Chondrocyte (in vitro differentiated cells): ENCODE data around the gene PELI1. TPM values are rescaled to one million over a fixed set of nuclear protein-coding genes. Genes with fewer than 3 reads are reported as not detected.

Experiments
- DNase-seq: peaks from one replicate; pipeline ENCODE4 v3.0.0; 2021; ENCODE audit warnings: mixed read lengths, low spot score
- H3K27ac Mint-ChIP-seq: one replicate; pipeline ENCODE4 v1.8.0; 2021; ENCODE audit warnings: mild to moderate bottlenecking, moderate library complexity, mixed read lengths; ENCODE audit not compliant: unreplicated experiment
- H3K27me3 Mint-ChIP-seq: 2 replicates; pipeline ENCODE4 v1.8.0; 2021; ENCODE audit warnings: low read depth, mixed read lengths
- H3K36me3 Mint-ChIP-seq: 2 replicates; pipeline ENCODE4 v1.8.0; 2021; ENCODE audit warnings: low read depth, mixed read lengths
- H3K4me1 Mint-ChIP-seq: 2 replicates; pipeline ENCODE4 v1.8.0; 2021; ENCODE audit warnings: low read depth, mild to moderate bottlenecking, mixed read lengths
- H3K4me3 Mint-ChIP-seq: one replicate; pipeline ENCODE4 v1.8.0; 2021; ENCODE audit warnings: mild to moderate bottlenecking, moderate library complexity, mixed read lengths; ENCODE audit not compliant: unreplicated experiment
- H3K9me3 Mint-ChIP-seq: 2 replicates; pipeline ENCODE4 v1.8.0; 2021; ENCODE audit warnings: low read depth, mixed read lengths
- CTCF ChIP-seq: fragments of 200-600 bp; sonication (generic); IDR thresholded peaks from 2 replicates; pipeline ENCODE4 v1.5.0; 2021; ENCODE audit warnings: antibody characterized with exemption, mild to moderate bottlenecking, moderate library complexity
- total RNA-seq: library from RNA; stranded (reverse); gene quantifications from 3 replicates; pipeline ENCODE4 v1.2.1, GENCODE V29; 2021

Gene PELI1
- total RNA-seq, 1 donor from 2014 or later, result 24.4 TPM

- Mint-ChIP-seq H3K4me1 (peaks cover 4% of the 10 kb centered on the region), H3K9me3 (no peaks in the 10 kb centered on the region), H3K27ac (no peak overlapping the region), H3K4me3 (no peak overlapping the region), H3K27me3 (no peaks in the 10 kb centered on the region), H3K36me3 (no peaks in the 10 kb centered on the region)
- DNase-seq, result no peak
- TF ChIP-seq CTCF, result no peak
Measured at GRCh38 chr2:64189167-64189566, 44.9 kb upstream of the PELI1 start.

DNA sequence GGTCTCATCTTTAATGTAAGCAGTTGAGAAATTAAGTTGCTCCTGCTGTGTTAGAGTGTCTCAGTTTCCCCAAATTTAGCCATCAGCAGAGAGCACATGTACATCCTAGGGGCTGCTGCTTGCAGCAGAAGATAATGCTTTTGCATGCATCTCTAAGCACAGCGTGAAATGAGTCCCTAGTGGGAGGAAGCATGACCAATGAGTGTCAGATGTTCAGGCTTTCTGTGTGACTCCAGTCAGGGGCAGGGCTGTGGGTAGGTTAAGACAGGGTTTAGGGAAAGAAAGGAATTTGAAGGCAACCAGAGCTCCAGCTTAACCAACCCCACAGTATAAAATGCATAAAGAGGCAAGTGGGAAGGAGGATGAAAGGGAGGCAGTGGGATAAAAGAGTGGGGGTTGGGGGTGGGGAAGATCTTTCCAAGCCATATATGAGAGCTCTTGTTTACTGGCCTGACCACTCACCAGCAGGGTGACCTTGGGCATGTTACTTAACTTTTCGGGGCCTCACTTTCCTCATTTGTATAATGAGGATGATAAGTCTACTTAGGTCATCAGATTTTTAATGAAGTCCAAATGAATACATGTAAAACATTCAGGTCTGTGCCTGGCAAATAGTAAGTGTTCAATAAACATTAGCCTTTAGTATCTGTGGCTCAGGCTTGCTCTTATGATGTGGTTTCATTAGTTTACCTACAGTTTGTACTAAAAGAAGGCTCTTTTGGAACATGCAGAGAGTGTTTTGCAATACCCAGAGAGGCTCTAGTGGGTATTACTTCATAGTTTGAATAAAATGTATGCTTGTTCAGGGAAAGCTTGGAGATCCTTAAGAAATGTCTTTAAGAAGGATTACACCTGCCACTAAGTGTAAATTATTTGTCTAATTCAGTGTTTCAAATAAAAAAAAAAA is 42.7 kb upstream of the PELI1 start:
- DNase-seq, result no peak

GRCh38 chr2:64179582-64180321 is 35.5 kb upstream of the PELI1 start:
- H3K27me3 Mint-ChIP-seq, result no peaks in the 10 kb centered on the region
- no peak overlapping the region for H3K4me3 Mint-ChIP-seq
- H3K27ac Mint-ChIP-seq, result no peak overlapping the region
- no peak for TF ChIP-seq CTCF
- no peaks in the 10 kb centered on the region for H3K9me3 Mint-ChIP-seq
- H3K4me1 Mint-ChIP-seq, result peaks cover 9% of the 10 kb centered on the region
- DNase-seq, result no peak
- H3K36me3 Mint-ChIP-seq, result no peaks in the 10 kb centered on the region

More for the DNA sequence above, 42.7 kb upstream of the PELI1 start:
- Mint-ChIP-seq H3K36me3 (no peaks in the 10 kb centered on the region), H3K9me3 (no peaks in the 10 kb centered on the region), H3K27ac (no peak overlapping the region), H3K4me3 (no peak overlapping the region), H3K27me3 (no peaks in the 10 kb centered on the region), H3K4me1 (peaks cover 4% of the 10 kb centered on the region)
- TF ChIP-seq CTCF, result no peak

- TF ChIP-seq CTCF, result no peak
- peaks cover 9% of the 10 kb centered on the region for H3K4me1 Mint-ChIP-seq
- no peak for DNase-seq
- no peak overlapping the region for H3K4me3 Mint-ChIP-seq
- no peaks in the 10 kb centered on the region for H3K9me3 Mint-ChIP-seq
- H3K27ac Mint-ChIP-seq, result no peak overlapping the region
- H3K27me3 Mint-ChIP-seq, result no peaks in the 10 kb centered on the region
- no peaks in the 10 kb centered on the region for H3K36me3 Mint-ChIP-seq
Measured at GRCh38 chr2:64177315-64177714, 33.1 kb upstream of the PELI1 start.

DNA sequence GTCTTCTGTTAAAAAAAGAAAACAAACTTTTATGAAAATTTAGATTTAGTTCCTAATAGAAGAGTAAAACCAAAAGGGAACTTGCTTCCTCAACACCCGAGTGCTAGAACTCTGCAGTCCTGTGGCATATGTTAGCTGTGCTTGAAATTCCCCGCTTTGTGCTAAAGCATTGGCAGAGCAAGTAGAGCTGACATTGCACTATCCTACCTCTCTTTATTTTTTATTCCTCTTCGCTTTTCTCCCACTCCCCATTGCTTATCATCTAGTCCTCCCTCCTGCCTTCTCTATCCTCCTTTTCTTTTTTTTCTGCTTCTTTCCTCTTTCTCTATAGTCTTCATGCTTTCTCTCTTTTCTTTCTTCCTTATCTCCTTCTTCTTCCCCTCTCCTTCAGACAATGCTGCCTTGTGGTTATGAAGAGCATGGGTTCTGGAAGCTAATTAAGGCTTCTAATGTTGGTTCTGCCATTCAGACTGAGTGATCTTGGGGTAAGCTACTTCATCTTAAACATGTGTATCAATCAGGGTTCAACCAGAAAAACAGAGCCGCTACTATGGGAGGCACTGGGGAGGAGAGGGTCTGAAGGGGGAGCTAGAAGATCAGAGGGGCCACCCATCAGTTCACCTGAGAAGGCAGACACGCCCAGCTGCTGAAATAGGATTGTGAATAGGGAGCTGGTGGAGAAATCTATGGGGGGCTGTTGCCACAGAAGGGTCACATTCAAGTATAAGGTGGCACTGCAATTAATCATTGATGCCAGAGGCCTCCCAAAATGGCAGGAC is 31.4 kb upstream of the PELI1 start:
- Mint-ChIP-seq H3K36me3 (no peaks in the 10 kb centered on the region), H3K4me1 (peaks cover 9% of the 10 kb centered on the region), H3K4me3 (no peak overlapping the region), H3K27ac (no peak overlapping the region), H3K27me3 (no peaks in the 10 kb centered on the region), H3K9me3 (no peaks in the 10 kb centered on the region)
- TF ChIP-seq CTCF, result no peak
- no peak for DNase-seq
